ENCODE results near the gene MAB21L2.
"Not testable (repeated sequence)": the region's sequence is repeated elsewhere in the genome, so short reads cannot be mapped to it uniquely, and the experiment has no call there.

Gene MAB21L2

DNA sequence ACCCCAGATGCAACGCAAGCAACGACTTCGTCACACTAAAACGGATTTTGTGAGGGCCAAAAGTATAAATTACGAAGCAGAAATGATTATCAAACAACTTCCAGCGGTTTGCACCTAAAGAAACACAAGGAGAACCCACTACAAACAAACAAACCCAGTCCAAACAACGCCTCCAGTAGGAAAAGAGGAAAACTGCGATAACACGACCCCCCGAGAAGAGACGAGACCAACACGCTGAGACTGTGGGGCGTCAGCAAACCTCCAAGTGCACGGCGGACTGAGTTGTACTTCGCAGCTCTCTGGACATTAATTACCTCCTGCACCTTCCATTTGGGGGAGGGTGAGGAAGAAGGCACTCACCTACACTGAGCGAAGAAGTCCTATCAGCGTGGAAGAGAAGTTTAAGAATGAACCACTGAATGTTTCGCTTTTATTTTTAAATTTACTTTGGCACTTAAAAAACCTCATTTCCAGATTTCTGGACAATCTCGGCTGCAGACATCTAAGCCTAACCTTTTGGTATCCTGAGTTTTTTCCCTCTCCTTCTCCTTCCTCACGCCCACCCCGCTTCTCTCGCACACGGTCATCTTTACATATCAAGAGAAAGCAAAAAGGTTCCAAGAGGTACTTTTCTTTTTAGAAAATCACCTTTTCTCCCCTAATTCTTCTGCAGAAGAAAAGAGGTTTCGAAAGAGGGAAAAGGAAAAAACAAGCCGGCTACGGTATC lies at the start of gene MAB21L2:
Gene MAB21L2 (plus strand): TSS at position 6 of the 727 bp plus-strand sequence. CDS start 879 bp downstream, outside the sequence.
- intact Hi-C loops (cut with DNase I; ENCODE audit: low total_unique reads): no loop called here
- Histone ChIP-seq H3K4me1 (peaks cover 0 to 10% (median 0%) of the 10 kb centered on the region in 4 donors), H3K9me3 (no peaks in the 10 kb centered on the region), H3K4me3 (peak within 1 kb of the TSS; percentile 50 to 55), H3K27me3 (no peaks in the 10 kb centered on the region), H3K36me3 (peaks cover 0 to 3% (median 0%) of the 10 kb centered on the region in 3 donors), H3K27ac (peak within 1 kb of the TSS; percentile 53 to 68)
- no peak for DNase-seq
- TF ChIP-seq, protein P1, sequence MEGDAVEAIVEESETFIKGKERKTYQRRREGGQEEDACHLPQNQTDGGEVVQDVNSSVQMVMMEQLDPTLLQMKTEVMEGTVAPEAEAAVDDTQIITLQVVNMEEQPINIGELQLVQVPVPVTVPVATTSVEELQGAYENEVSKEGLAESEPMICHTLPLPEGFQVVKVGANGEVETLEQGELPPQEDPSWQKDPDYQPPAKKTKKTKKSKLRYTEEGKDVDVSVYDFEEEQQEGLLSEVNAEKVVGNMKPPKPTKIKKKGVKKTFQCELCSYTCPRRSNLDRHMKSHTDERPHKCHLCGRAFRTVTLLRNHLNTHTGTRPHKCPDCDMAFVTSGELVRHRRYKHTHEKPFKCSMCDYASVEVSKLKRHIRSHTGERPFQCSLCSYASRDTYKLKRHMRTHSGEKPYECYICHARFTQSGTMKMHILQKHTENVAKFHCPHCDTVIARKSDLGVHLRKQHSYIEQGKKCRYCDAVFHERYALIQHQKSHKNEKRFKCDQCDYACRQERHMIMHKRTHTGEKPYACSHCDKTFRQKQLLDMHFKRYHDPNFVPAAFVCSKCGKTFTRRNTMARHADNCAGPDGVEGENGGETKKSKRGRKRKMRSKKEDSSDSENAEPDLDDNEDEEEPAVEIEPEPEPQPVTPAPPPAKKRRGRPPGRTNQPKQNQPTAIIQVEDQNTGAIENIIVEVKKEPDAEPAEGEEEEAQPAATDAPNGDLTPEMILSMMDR (IDR thresholded peaks at IDR 0.05): no peak

DNA sequence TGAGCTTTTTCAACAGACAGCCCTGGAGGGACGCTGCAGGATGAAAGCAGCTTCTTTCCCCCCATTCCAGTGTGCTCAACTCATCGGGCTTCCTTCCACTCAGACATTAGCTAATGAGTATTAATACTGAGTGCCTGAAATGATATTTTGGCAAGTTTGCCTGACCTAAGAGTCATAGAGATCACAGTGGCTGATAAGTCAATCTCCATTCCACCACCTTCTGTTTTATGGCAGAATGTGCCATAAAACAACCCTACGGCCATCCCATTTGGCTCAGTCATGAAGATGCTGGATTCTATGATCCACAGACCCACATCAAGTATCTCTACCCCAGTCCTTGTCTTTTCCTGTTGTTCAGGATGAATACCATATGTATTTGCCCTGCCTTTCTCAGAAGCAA lies 48.3 kb upstream of the MAB21L2 start:
- no peaks in the 10 kb centered on the region for H3K9me3 ChIP-seq
- TF ChIP-seq, protein P1 (IDR thresholded peaks at IDR 0.05): no peak
- no peaks in the 10 kb centered on the region for H3K36me3 ChIP-seq
- no peaks in the 10 kb centered on the region for H3K27me3 ChIP-seq
- no peaks in the 10 kb centered on the region for H3K4me1 ChIP-seq
- intact Hi-C loops (cut with DNase I; ENCODE audit: low total_unique reads): no loop called here
- H3K27ac ChIP-seq: no peak overlapping the region
- no peak for DNase-seq
- H3K4me3 ChIP-seq: no peak overlapping the region

DNA sequence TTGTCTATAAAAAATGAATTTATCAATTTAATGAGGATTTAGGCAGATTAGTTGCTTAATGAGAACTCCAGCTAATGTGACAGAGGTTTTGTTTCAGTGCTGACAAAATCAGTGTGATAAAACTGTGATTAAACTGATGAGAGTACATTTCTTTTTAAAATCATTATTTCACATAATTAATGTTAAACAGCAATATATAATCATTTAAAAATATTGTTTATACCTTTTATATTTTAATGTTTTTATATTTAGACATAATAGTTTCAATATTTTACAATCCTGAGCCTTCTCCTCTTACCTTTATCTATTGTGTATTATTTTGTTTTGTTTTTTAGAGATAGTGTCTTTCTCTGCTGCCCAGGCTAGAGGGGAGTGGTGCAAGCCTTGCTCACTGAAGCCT lies 47.1 kb upstream of the MAB21L2 start:
- Histone ChIP-seq H3K9me3 (no peaks in the 10 kb centered on the region), H3K4me1 (no peaks in the 10 kb centered on the region), H3K36me3 (no peaks in the 10 kb centered on the region), H3K27ac (no peak overlapping the region), H3K27me3 (no peaks in the 10 kb centered on the region), H3K4me3 (no peak overlapping the region)
- intact Hi-C loops (cut with DNase I; ENCODE audit: low total_unique reads): no loop called here
- no peak for DNase-seq
- TF ChIP-seq, protein P1 (IDR thresholded peaks at IDR 0.05): no peak

DNA sequence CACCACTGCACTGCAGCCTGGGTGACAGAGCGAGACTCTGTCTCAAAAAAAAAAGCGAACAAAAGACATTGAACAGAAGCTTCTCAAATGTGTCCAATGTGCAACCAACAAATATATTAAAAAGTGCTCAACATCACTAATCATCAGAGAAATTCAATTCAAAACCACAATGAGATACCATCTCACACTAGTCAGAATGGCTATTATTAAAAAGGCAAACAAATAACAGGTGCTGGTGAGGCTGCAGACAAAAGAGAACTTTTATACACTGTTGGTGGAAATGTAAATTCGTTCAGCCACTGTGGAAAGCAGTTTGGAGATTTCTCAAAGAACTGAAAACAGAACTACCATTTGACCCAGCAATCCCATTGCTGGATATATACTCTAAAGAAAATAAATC lies 44.0 kb upstream of the MAB21L2 start:
- H3K4me3 ChIP-seq; intact Hi-C loops (cut with DNase I; ENCODE audit: low total_unique reads); H3K27ac ChIP-seq; H3K9me3 ChIP-seq; H3K36me3 ChIP-seq; H3K4me1 ChIP-seq; H3K27me3 ChIP-seq; DNase-seq: not testable (repeated sequence)

DNA sequence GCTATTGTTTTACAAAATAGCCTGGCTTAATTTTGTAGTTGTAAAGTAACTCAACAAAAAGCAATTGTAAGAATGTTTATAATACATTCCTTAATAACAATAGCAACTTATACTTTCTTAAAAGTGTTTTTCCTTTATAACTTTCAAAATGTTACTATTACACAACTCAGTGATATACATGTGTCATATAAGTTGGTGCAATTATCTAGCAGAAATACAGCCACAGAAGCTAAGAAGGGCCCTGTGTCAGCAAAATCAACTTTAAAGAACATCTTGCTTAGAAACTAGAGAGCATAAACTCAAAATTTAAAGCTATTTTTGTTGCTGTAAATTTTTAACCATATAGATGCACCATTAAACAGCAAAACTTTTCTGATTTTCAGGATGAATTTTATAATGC lies 41.4 kb upstream of the MAB21L2 start:
- Histone ChIP-seq H3K27ac (no peak overlapping the region), H3K27me3 (no peaks in the 10 kb centered on the region)
- intact Hi-C loops (cut with DNase I; ENCODE audit: low total_unique reads): no loop called here

DNA sequence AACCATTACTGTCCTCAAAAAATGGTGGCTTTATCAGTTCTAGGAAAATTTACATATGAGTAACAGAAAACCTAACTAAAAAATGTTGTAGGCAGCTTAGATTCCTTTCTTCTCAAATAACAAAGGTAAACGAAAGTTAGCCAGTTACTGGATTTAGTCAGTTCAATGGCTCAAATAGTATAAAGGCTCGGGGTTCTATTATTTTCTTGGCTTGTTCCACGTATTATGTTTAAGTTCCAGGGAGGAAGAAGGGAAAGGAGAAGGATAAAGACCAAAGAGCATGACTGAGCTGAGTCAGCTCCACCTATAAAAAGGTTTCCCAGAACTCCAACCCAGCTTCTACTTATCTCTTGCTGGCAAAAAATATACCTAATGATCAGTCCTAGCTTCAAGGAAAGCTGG lies 41.0 kb upstream of the MAB21L2 start:
- DNase-seq: no peak
- TF ChIP-seq, protein P1 (IDR thresholded peaks at IDR 0.05): no peak
- intact Hi-C loops (cut with DNase I; ENCODE audit: low total_unique reads): no loop called here
- Histone ChIP-seq H3K27ac (no peak overlapping the region), H3K4me1 (no peaks in the 10 kb centered on the region), H3K27me3 (no peaks in the 10 kb centered on the region), H3K4me3 (no peak overlapping the region), H3K9me3 (no peaks in the 10 kb centered on the region), H3K36me3 (no peaks in the 10 kb centered on the region)

More for the DNA sequence above, 41.4 kb upstream of the MAB21L2 start:
- TF ChIP-seq, protein P1 (IDR thresholded peaks at IDR 0.05): no peak
- H3K9me3 ChIP-seq: no peaks in the 10 kb centered on the region
- H3K4me3 ChIP-seq: no peak overlapping the region
- no peaks in the 10 kb centered on the region for H3K36me3 ChIP-seq
- no peak for DNase-seq
- H3K4me1 ChIP-seq: no peaks in the 10 kb centered on the region
